Retina (tissue), 1 donor: Measurements from ENCODE around the gene ETAA1.

Experiments used
- DNase-seq: peaks from one replicate; pipeline ENCODE4 v3.0.0-alpha.2; 2016

The ETAA1 gene

DNA sequence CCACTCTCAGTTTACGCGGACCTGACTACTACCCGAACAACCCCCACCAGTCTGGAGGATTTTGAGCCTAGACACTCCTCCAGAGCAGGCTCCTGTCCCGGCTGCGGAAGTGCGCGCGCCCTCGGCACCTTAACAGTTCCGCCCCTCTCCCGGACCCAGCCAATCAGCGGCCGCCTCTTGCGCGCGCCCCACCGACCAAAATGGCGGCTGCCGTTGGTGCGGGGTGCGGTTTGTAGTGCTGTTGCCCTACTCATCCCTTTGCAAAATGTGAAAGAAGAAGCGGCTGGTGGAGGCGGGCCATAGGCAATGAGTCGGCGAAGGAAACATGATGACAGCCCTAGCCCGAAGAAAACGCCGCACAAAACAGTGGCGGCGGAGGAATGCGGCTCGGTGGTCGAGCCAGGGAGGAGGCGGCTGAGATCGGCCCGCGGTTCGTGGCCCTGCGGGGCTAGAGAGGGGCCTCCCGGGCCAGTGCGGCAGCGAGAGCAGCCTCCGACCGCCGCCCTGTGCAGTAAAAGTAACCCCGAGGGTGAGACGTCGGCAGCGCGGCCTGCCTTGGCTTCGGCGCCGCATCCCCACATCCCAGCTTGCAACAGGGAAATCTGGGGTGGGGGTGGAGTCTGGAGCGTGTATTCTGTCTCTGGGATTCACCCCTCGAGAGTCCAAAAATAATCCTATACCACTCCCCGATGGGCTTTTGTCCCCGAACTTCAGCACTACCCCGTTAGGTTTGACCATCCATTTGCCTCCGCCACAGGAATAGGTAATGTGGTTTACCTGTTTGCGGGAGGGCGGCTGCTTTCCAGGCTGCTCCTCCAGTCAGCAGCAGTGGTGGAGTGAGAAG is at the start of gene ETAA1:
TSS of gene ETAA1 (plus strand) at position 191 of the 844 bp plus-strand sequence. CDS start at position 307, 116 bp downstream.
- DNase-seq, result peak; percentile 95

DNA sequence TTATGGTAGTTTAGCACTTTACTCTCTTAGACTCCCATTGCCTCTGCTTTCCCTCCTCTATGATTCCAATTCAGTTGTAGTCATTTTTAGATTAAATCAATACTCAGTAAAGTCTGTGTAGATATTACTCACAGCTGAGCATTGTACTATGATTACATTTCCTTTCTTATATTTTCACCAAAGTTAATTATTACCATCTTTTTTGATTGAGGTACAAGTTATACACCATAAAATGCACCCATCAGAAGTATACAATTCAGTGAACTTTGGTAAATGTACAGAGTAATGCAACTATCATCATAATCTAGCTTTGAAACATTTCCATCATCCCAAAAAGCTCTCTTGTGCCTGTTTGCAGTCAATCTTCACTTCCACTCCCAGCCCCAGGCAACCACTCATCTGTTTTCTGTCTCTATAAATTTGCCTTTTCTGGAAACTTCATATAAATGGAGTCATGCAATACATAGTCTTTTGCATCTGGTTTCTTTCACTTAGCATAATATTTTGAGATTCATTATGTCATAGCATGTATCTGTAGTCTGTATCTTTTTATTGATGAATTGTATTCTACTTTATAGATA is 30.2 kb upstream of the ETAA1 start:
- DNase-seq, result no peak

- no peak for DNase-seq
Measured at GRCh38 chr2:67374481-67374880, 22.7 kb upstream of the ETAA1 start.

- no peak for DNase-seq
Measured at GRCh38 chr2:67374949-67375348, 22.2 kb upstream of the ETAA1 start.

GRCh38 chr2:67378555-67378954 is 18.6 kb upstream of the ETAA1 start:
- no peak for DNase-seq

DNA sequence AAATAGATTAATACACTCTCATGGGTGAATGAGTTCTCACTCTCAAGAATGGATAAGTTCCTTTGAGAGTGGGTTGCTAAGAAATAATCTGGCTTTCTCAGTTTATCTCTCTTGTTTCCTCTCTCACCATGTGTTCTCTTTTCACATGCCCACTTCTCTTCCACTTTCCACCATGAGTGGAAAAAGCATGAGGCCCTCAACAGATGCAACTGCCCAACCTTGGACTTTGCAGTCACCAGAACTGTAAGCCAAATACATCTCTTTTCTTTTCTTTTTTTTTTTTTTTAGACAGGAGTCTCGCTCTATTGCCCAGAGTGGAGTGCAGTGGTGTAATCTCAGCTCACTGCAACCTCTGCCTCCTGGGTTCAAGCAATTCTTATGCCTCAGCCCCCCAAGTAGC is 18.1 kb upstream of the ETAA1 start:
- DNase-seq, result no peak

DNA sequence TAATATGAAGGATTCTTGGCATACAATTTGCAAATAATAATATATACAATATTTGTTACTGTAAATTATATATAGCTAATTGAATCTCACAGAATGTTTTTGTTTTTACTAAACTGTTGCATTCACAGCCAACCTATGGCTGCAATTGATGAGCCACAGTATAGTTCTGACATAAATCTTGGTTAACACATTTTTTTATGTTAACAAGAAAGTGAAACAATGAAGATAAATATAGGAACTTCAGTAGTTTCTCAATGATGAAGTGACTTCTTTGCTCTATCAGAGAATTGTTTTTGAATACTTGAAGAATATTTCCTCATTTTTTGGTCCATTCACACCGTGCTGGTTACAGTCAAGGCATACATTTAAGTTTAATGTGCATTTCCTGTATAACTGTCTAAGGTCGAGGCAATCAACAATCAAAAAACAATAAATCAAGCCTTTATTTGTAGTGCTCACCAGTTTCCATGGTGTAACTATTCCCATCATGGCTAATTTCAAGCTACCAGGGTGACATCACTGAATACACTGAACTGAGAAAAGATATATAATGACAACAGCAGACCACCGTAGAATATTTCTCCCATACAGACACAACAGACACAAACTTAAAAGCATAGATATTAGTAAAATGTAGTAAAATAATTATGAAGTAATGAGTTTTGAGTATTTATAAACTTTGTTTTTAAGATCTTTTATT is 12.9 kb upstream of the ETAA1 start:
- no peak for DNase-seq

DNA sequence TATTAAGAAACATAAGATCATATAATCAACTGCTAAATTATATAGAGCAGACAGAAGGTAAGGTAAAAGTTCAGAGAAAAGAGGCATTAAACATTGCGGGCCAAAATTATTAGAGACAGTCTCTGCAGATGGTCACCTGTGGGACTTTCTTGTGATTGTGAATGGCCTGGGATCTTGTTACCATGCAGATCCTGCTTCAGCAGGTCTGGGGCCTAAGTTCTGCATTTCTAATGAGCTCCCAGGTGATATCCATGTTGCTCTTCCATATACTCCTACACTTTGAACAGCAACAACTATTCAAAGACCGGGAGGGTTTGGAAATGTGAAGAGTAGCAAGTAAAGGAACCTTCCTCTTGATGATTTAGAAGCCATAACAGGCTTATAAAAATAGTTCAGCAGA is 8.5 kb upstream of the ETAA1 start:
- DNase-seq, result no peak

DNA sequence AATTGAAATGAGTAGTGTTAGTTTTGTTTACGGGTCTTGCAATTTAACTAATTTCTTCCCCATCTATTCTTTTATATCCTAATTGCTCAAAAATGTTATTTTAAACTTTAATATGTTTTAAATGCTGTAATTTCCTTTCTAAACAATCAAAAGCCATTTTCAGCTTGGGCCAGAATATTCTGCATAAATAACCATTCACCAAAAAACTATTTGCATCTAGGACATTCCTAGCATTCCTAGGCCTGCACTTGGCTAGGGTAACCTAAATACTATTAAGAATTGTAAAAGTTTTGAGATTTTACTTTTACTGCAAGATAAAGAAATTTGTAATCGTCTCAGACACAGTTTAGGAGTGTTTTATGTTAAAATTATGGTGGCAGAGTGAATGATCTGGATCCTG is 7.8 kb upstream of the ETAA1 start:
- DNase-seq, result no peak

- peak; percentile 10 for DNase-seq
Measured at GRCh38 chr2:67389788-67390187, 7.3 kb upstream of the ETAA1 start.

GRCh38 chr2:67393237-67393636 is 3.9 kb upstream of the ETAA1 start:
- DNase-seq, result no peak

GRCh38 chr2:67394734-67395133 is 2.4 kb upstream of the ETAA1 start:
- DNase-seq, result no peak

GRCh38 chr2:67399144-67399543 is 2.0 kb downstream of the ETAA1 start:
- DNase-seq, result no peak

GRCh38 chr2:67399831-67400489 is 2.8 kb downstream of the ETAA1 start:
- no peak for DNase-seq

DNA sequence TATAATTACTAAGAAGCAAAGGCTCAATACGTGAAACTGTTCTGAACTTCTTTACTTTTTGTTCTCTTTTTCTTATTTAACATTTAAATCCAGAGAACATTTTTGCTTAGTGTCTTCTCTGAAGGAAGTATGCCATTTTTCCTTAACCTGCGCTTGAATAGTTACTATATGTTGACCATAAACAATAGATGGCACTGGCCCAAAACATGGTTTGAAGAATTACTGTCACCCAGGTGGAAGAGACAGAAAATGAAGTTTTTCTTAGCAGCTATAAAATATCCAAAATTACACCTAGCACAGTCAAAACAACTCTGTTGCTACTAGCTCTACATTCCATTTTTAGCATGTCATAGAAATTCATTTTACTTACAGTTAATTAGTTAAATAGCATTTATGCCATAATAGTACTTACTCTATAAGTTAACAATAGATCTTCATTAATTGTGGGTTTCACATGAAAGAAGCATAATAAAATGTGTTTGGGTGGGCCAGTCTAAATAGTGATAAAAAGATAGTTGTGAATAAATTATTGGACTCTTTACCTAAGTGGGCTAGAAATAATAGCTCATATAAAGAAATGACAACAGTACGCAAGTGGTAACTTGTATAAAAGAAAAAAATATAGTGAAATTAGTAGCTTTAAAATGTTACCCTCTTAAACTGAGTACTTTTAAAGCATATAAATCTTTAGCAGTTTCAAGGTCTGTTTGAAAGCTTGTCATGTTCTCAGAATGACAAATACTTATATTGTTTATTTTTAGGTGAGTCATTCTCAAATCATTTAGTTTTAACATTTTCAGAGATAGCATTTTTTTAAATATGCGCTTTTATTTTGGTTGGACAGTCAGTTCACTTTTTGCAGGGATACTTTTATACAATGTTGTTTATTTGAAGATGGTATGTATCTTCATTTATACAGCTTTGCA is 3.7 kb downstream of the ETAA1 start:
- DNase-seq, result no peak

DNA sequence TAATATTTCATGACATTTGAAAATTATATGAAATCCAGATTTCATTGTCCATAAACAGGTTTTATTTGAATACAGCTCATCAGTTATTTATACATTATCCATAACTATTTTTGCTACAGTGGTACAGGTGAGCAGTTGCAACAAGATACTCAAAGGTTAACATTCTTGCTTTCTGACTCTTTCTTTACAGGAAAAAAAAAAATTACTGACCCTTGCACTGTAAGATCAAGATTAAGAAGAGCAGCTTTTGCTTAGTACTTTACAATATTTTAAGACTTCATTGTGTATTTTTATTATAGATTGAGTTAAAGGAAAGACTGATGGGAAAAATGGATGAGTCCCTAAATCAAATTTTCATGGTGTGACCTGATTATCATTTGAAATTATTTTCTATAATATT is 11.2 kb downstream of the ETAA1 start:
- no peak for DNase-seq

DNA sequence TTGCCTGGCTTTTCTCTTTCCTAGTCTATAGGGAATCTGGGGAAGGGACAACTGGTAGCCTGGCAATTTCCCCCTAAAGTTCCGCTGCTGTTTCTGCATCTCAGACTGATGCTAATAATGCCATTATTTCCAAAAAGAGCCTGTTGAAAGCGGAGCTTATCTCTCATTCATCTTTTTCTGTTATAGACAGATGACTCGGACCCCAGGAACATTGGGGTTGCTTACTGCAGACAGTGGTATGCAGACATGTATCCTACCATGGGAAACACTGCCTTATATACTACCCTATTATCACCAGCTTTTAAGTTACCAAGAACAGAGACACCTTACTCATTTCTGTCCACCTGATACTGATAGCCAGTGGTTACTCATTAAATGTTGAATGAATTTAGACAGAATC is 15.3 kb downstream of the ETAA1 start:
- no peak for DNase-seq

DNA sequence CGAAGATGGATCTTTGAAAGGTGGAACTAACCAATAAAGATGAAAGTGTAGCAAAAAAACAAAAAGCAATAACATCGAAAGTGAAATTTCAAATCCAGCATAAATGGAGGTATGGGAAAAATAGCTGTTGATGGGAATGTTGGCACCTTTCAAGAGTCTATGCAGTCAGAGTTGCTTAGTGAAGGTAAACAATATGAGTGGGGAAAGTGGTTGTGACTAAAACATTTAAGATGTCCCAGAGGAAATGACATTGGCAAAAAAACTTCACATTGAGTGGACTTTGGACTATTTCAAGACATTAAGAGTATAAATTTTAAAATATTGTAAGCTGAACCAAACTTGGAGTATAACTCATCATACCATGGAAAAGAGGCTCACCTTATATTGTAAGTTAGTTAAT is 17.7 kb downstream of the ETAA1 start:
- no peak for DNase-seq

- no peak for DNase-seq
Measured at GRCh38 chr2:67416136-67416535, 19.0 kb downstream of the ETAA1 start.

GRCh38 chr2:67423489-67423888 is 26.4 kb downstream of the ETAA1 start:
- DNase-seq, result no peak

DNA sequence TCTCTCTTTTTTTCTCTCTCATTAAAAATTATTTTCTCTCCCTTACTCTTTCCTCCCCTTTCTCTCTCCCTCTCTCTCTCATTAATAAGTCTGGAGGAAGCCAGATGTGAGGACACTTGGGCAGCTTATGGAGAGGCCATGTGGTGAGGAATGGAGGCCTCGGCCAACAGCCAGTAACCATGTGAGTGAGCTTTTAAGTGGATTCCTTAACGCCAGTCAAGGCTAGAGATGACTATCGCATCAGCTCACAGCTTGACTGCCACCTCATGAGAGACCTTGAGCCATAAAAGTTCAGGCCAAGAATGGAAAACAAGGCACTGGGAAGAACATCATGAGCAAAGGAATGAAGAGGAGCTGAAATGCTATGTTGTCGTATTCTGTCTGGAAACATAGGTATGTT is 39.1 kb downstream of the ETAA1 start:
- no peak for DNase-seq

- DNase-seq, result no peak
Measured at GRCh38 chr2:67437114-67437513, 40.0 kb downstream of the ETAA1 start.
